ENCODE measurements around the gene RLN1. TPM values are rescaled to one million over a fixed set of nuclear protein-coding genes. Genes with fewer than 3 reads are reported as not detected.

Gene RLN1
- total and polyA plus RNA-seq, 4 donors = 0.11 to 0.48 (median 0.22) TPM; not detected in 1

DNA sequence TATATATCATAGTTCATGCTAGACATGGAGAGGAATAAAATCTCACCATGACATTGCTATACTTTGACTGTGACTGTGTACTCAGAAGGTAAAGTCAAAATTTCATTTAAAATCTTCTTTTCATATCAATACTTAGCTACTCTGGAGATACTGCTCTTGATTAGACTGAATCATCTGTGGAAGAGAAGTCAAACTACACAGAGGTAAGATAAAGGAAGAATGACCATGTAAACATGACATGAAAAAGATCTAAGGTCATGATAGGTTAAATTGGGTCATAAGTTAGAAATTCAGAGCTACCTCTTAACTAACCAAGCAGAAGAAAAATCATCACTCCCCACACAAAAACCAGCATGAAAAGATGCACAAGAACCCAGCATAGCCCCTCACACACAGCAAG, 44.8 kb upstream of the RLN1 start:
- Histone ChIP-seq H3K9me3 (ENCODE audit: control insufficient read depth in 4 of 4, insufficient read depth in 3 of 4, low read length in 3 of 4) (peaks cover 0 to 2% (median 0%) of the 10 kb centered on the region in 4 donors), H3K4me3 (no peak overlapping the region), H3K9ac (ENCODE audit: insufficient read depth in 1 of 2, low read length in 2 of 2) (no peak overlapping the region), H3K27me3 (ENCODE audit: control insufficient read depth in 3 of 3, insufficient read depth in 3 of 3, low read length in 2 of 3) (no peaks in the 10 kb centered on the region), H3K4me1 (ENCODE audit: control insufficient read depth in 5 of 5, insufficient read depth in 5 of 5, low read length in 5 of 5) (no peaks in the 10 kb centered on the region), H3K27ac (ENCODE audit: low read depth in 1 of 2, low read length in 1 of 2) (no peak overlapping the region), H3K36me3 (ENCODE audit: control insufficient read depth in 4 of 4, insufficient read depth in 4 of 4, low read length in 4 of 4) (no peaks in the 10 kb centered on the region)
- TF ChIP-seq, protein P1, sequence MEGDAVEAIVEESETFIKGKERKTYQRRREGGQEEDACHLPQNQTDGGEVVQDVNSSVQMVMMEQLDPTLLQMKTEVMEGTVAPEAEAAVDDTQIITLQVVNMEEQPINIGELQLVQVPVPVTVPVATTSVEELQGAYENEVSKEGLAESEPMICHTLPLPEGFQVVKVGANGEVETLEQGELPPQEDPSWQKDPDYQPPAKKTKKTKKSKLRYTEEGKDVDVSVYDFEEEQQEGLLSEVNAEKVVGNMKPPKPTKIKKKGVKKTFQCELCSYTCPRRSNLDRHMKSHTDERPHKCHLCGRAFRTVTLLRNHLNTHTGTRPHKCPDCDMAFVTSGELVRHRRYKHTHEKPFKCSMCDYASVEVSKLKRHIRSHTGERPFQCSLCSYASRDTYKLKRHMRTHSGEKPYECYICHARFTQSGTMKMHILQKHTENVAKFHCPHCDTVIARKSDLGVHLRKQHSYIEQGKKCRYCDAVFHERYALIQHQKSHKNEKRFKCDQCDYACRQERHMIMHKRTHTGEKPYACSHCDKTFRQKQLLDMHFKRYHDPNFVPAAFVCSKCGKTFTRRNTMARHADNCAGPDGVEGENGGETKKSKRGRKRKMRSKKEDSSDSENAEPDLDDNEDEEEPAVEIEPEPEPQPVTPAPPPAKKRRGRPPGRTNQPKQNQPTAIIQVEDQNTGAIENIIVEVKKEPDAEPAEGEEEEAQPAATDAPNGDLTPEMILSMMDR (IDR thresholded peaks at IDR 0.05; ENCODE audit: control extremely low read depth, extremely low read depth) = no peak
- DNase-seq = no peak
- no peak for ATAC-seq (ENCODE audit: insufficient read depth, low FRiP score)

DNA sequence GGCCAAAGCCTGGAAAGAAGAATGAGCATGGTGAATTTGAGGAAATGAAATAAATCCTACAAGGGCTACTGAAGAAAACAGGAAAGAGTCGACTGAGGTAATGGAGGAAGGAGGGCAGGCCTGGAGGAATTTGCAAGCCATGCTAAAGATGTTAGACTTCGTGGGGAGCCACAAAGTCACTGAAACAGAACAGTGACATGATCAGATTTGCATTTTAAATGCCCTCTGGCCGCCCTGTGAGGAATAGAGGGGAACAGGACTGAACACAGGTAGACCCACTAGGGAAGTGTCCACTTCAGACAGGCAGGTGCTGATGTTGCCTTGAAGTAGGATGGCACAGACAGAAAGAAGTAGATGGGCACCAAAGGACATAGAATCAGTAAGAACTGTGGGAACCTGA, 42.8 kb upstream of the RLN1 start:
- TF ChIP-seq, protein P1 (IDR thresholded peaks at IDR 0.05; ENCODE audit: control extremely low read depth, extremely low read depth) = no peak
- H3K4me1 ChIP-seq (ENCODE audit: control insufficient read depth in 5 of 5, insufficient read depth in 5 of 5, low read length in 5 of 5) = peaks cover 0 to 3% (median 0%) of the 10 kb centered on the region in 5 donors
- 77 to 86% methylated on average over 3 of the region's 3 CpGs for WGBS, 2 donors
- DNase-seq (no peak), ATAC-seq (ENCODE audit: insufficient read depth, low FRiP score) (no peak)
- H3K27me3 ChIP-seq (ENCODE audit: control insufficient read depth in 3 of 3, insufficient read depth in 3 of 3, low read length in 2 of 3) = no peaks in the 10 kb centered on the region
- no peak overlapping the region for H3K27ac ChIP-seq (ENCODE audit: low read depth in 1 of 2, low read length in 1 of 2)
- H3K4me3 ChIP-seq = no peak overlapping the region
- H3K9ac ChIP-seq (ENCODE audit: insufficient read depth in 1 of 2, low read length in 2 of 2) = no peak overlapping the region
- H3K36me3 ChIP-seq (ENCODE audit: control insufficient read depth in 4 of 4, insufficient read depth in 4 of 4, low read length in 4 of 4) = peaks cover 0 to 2% (median 0%) of the 10 kb centered on the region in 4 donors
- H3K9me3 ChIP-seq (ENCODE audit: control insufficient read depth in 4 of 4, insufficient read depth in 3 of 4, low read length in 3 of 4) = peaks cover 0 to 2% (median 0%) of the 10 kb centered on the region in 4 donors

GRCh38 chr9:5375790-5376477, 36.3 kb upstream of the RLN1 start:
- TF ChIP-seq, protein P1 (IDR thresholded peaks at IDR 0.05; ENCODE audit: control extremely low read depth, extremely low read depth) = no peak
- DNase-seq (no peak), ATAC-seq (ENCODE audit: insufficient read depth, low FRiP score) (no peak)
- no peak overlapping the region for H3K4me3 ChIP-seq
- no peaks in the 10 kb centered on the region for H3K27me3 ChIP-seq (ENCODE audit: control insufficient read depth in 3 of 3, insufficient read depth in 3 of 3, low read length in 2 of 3)
- 68 to 72% methylated on average over 6 of the region's 6 CpGs for WGBS, 2 donors
- H3K4me1 ChIP-seq (ENCODE audit: control insufficient read depth in 5 of 5, insufficient read depth in 5 of 5, low read length in 5 of 5) = peaks cover 0 to 7% (median 0%) of the 10 kb centered on the region in 5 donors
- H3K27ac ChIP-seq (ENCODE audit: low read depth in 1 of 2, low read length in 1 of 2) = no peak overlapping the region
- no peaks in the 10 kb centered on the region for H3K9me3 ChIP-seq (ENCODE audit: control insufficient read depth in 4 of 4, insufficient read depth in 3 of 4, low read length in 3 of 4)
- H3K36me3 ChIP-seq (ENCODE audit: control insufficient read depth in 4 of 4, insufficient read depth in 4 of 4, low read length in 4 of 4) = peaks cover 0 to 2% (median 0%) of the 10 kb centered on the region in 4 donors
- H3K9ac ChIP-seq (ENCODE audit: insufficient read depth in 1 of 2, low read length in 2 of 2) = no peak overlapping the region
